Hepatocyte (in vitro differentiated cells): Measurements from ENCODE around the gene NUDT3.

ENCODE experiments used
- CTCF ChIP-seq: fragments of 200-600 bp; sonication (generic); IDR thresholded peaks from 2 replicates; pipeline ENCODE4 v1.5.1; 2016; ENCODE audit warnings: antibody characterized with exemption, mild to moderate bottlenecking; ENCODE audit not compliant: poor library complexity
- EZH2 ChIP-seq: fragments of 200-600 bp; sonication (generic); IDR thresholded peaks from 2 replicates; pipeline ENCODE4 v1.6.1; 2016; ENCODE audit warnings: antibody characterized with exemption, mild to moderate bottlenecking, borderline replicate concordance

- TF ChIP-seq CTCF, result no peak
- no peak for TF ChIP-seq EZH2
Observed at GRCh38 chr6:34234667-34235306, 157.7 kb downstream of the NUDT3 start.
